PC-3 (cell line): Measurements from ENCODE around the gene METTL17. TPM values are rescaled to one million over a fixed set of nuclear protein-coding genes. Genes with fewer than 3 reads are reported as not detected.
"Not testable (repeated sequence)": the region's sequence is repeated elsewhere in the genome, so short reads cannot be mapped to it uniquely, and the experiment has no call there.

Source experiments
- ATAC-seq: fragments of 200-7000 bp; cut with Tn5 transposase; 2 replicates; pipeline ENCODE4 v1.9.1; 2020; ENCODE audit warnings: mild to moderate bottlenecking, moderate library complexity
- BruUV-seq: library from RNA; stranded (reverse); fragments of 400-500 nt; replicated peaks from 2 replicates; lab custom pipeline; 2021; lab: Mats Ljungman, UMichigan
- CTCF ChIA-PET: fragments of 300-600 bp; sonication (Branson Sonifier 250); formaldehyde crosslinking; loops from one replicate; lab custom pipeline; 2022; ENCODE audit warnings: antibody characterized with exemption; lab: Charles Lee
- POLR2A ChIA-PET: fragments of 300-600 bp; sonication (Branson Sonifier 250); formaldehyde crosslinking; loops from one replicate; lab custom pipeline; 2022; ENCODE audit warnings: antibody characterized with exemption; ENCODE audit not compliant: unreplicated experiment; lab: Charles Lee
- DNase-seq: peaks from one replicate; pipeline ENCODE4 v3.0.0-alpha.2; 2015
- H2AFZ ChIP-seq: fragments of 300-600 bp; sonication (generic); 2 replicates; pipeline ENCODE4 v1.6.0; 2016; ENCODE audit warnings: antibody characterized with exemption, low read length
- H3F3A ChIP-seq: fragments of 300-600 bp; sonication (generic); one replicate; pipeline ENCODE4 v1.6.0; 2017; ENCODE audit warnings: antibody characterized with exemption, low read length, control low read depth, mild to moderate bottlenecking; ENCODE audit not compliant: unreplicated experiment
- H3K27ac ChIP-seq: fragments of 300-600 bp; sonication (generic); 2 replicates; pipeline ENCODE4 v1.5.1; 2016; ENCODE audit warnings: mild to moderate bottlenecking, low read length
- H3K27me3 ChIP-seq: fragments of 300-600 bp; sonication (generic); 2 replicates; pipeline ENCODE4 v1.6.1; 2016; ENCODE audit warnings: low read length, mixed read lengths
- H3K36me3 ChIP-seq: fragments of 300-600 bp; sonication (generic); 2 replicates; pipeline ENCODE4 v1.6.1; 2016; ENCODE audit warnings: low read depth, mixed run types, low read length, mixed read lengths
- H3K4me1 ChIP-seq: fragments of 300-600 bp; sonication (generic); 2 replicates; pipeline ENCODE4 v1.5.1; 2016; ENCODE audit warnings: low read length; ENCODE audit not compliant: insufficient read depth
- H3K4me2 ChIP-seq: fragments of 300-600 bp; sonication (generic); 2 replicates; pipeline ENCODE4 v1.6.0; 2016; ENCODE audit warnings: low read length
- H3K4me3 ChIP-seq: fragments of 300-600 bp; sonication (generic); 2 replicates; pipeline ENCODE4 v1.5.1; 2016; ENCODE audit warnings: mild to moderate bottlenecking, low read length, mixed read lengths
- H3K79me2 ChIP-seq: fragments of 300-600 bp; sonication (generic); 2 replicates; pipeline ENCODE4 v1.6.1; 2017; ENCODE audit warnings: low read length, mixed read lengths
- H3K9ac ChIP-seq: fragments of 300-600 bp; sonication (generic); 2 replicates; pipeline ENCODE4 v1.6.0; 2016; ENCODE audit warnings: mild to moderate bottlenecking, low read length
- H3K9me2 ChIP-seq: fragments of 300-600 bp; sonication (generic); replicated peaks from 2 replicates; pipeline ENCODE4 v1.6.1; 2016; ENCODE audit warnings: mixed run types, low read length, mixed read lengths
- H3K9me3 ChIP-seq: fragments of 300-600 bp; sonication (generic); 2 replicates; pipeline ENCODE4 v1.6.1; 2016; ENCODE audit warnings: low read length, mixed read lengths
- H4K20me1 ChIP-seq: fragments of 300-600 bp; sonication (generic); 2 replicates; pipeline ENCODE4 v1.6.1; 2016; ENCODE audit warnings: low read length, mixed read lengths
- EZH2 ChIP-seq: fragments of 300-600 bp; sonication (generic); IDR thresholded peaks from one replicate; pipeline ENCODE4 v1.6.1; 2017; ENCODE audit warnings: antibody characterized with exemption, mild to moderate bottlenecking, low read length; ENCODE audit not compliant: unreplicated experiment
- EZH2phosphoT487 ChIP-seq: fragments of 300-600 bp; sonication (generic); IDR thresholded peaks from 2 replicates; pipeline ENCODE4 v1.6.1; 2018; ENCODE audit warnings: mild to moderate bottlenecking, antibody characterized with exemption, low read length, borderline replicate concordance
- intact Hi-C: fragments of 100-400 bp; cut with micrococcal nuclease; formaldehyde crosslinking; loops from 2 replicates; pipeline ENCODE4 v1.9.0; 2023
- total RNA-seq: library from RNA; depleted of rRNA; stranded (reverse); fragments of >200 nt; gene quantifications from 2 replicates; pipeline ENCODE4 v1.2.3, GENCODE V29; 2014
- TF ChIP-seq, protein P1 (sequence below): fragments of 300-600 bp; sonication (generic); conservative IDR thresholded peaks from 2 replicates; pipeline ENCODE4 v1.5.1; 2017; ENCODE audit warnings: antibody characterized with exemption, low read depth, mild to moderate bottlenecking, low read length

The METTL17 gene
- total RNA-seq, 1 experiment from 2014 or later, result 99.0 TPM

DNA sequence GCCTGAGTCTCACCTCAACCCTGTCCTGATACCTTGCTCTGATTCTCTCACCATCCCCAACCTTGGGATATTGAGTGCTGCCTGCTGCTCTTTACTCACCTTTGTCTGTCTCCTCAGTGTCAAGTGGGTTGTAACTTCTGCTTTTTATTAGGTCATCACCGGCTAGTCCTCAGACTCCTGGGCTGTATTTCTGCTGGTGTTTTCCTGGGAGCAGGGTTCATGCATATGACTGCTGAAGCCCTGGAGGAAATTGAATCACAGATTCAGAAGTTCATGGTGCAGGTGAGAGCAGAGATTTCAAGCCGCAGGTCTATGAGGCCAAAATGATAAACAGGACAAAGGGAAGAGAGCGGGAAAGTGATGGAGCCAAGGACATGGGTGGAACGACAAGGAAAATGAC, 9.8 kb downstream of the METTL17 start:
- Histone ChIP-seq H3K4me1 (no peaks in the 10 kb centered on the region; the same call in 1 of the 2 replicates), H3K79me2 (no peaks in the 10 kb centered on the region), H3K4me2 (no peak overlapping the region), H3K9me2 (no peaks in the 10 kb centered on the region), H3K9ac (no peak overlapping the region), H3K36me3 (peaks cover 20% of the 10 kb centered on the region), H2AFZ (no peak overlapping the region), H3F3A (no peaks in the 10 kb centered on the region), H3K4me3 (no peak overlapping the region), H4K20me1 (no peaks in the 10 kb centered on the region), H3K27me3 (no peaks in the 10 kb centered on the region), H3K27ac (no peak overlapping the region), H3K9me3 (no peaks in the 10 kb centered on the region)
- BruUV-seq, result no TSS peak
- ATAC-seq (no peak), DNase-seq (no peak)
- no peak for TF ChIP-seq EZH2
- POLR2A ChIA-PET, result no interaction called here
- intact Hi-C loops, result no loop called here
- CTCF ChIA-PET, result no interaction called here

DNA sequence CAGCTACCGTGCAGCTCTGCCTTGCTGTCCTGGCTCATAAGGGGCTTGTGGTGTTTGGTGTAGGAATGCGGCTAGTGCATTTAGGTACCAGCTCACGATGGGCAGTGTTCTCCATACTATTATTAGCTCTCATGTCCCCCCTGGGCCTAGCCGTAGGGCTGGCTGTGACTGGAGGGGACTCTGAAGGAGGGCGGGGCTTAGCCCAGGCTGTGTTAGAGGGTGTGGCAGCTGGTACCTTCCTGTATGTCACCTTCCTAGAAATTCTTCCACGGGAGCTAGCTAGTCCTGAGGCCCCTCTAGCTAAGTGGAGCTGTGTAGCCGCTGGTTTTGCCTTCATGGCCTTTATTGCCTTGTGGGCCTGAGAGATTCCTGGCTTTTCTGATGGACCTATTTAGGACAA, 11.4 kb downstream of the METTL17 start:
- H3K4me2 ChIP-seq, result no peak overlapping the region
- no peaks in the 10 kb centered on the region for H3K27me3 ChIP-seq
- CTCF ChIA-PET, result interaction anchor here (1.3 kb wide), 1 partner anchor 30 kb away, joined by 7 read pairs; no protein-coding TSS in a partner anchor
- DNase-seq (no peak), ATAC-seq (no peak)
- no peaks in the 10 kb centered on the region for H3K79me2 ChIP-seq
- no peak for TF ChIP-seq EZH2phosphoT487
- no TSS peak for BruUV-seq
- H3K9ac ChIP-seq, result no peak overlapping the region
- H3K4me3 ChIP-seq, result no peak overlapping the region
- H4K20me1 ChIP-seq, result no peaks in the 10 kb centered on the region
- no peaks in the 10 kb centered on the region for H3F3A ChIP-seq
- H3K36me3 ChIP-seq, result peaks cover 5% of the 10 kb centered on the region
- H2AFZ ChIP-seq, result no peak overlapping the region
- H3K9me3 ChIP-seq, result no peaks in the 10 kb centered on the region
- intact Hi-C loops, result no loop called here
- H3K4me1 ChIP-seq, result no peaks in the 10 kb centered on the region; the same call in 1 of the 2 replicates
- H3K9me2 ChIP-seq, result no peaks in the 10 kb centered on the region
- no peak overlapping the region for H3K27ac ChIP-seq
- POLR2A ChIA-PET, result no interaction called here

DNA sequence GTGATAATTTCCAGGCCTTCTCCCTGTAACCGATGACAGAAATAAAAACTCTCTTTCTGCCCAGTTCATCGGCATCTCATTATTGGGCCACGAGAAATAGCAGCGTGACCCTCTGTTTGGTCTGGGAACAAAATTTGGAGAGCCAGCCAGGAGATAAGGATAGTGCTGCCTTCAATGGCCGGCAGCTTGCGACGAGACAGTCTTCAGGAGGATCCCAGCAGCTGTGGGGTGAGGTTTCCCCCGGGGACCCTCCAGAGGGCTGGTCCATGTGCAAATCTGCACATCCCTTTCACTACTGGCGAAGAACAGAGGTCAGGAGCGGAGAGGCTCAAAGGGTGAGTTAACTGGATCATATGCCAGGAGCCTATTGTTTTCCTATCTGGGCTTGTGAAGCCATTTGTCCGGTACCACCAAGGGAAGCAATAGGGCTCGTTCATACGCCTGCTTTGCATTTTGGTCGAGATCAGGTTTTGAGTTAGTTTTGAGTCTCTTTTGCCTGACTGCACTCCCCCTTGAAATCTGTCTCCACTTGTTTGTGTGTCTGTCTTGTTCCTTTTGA, 14.1 kb downstream of the METTL17 start:
- H3K9me3 ChIP-seq, result no peaks in the 10 kb centered on the region
- H4K20me1 ChIP-seq, result no peaks in the 10 kb centered on the region
- no peak overlapping the region for H3K27ac ChIP-seq
- H3K9me2 ChIP-seq, result no peaks in the 10 kb centered on the region
- no peaks in the 10 kb centered on the region for H3K79me2 ChIP-seq
- no peak for TF ChIP-seq EZH2phosphoT487
- TF ChIP-seq, protein P1, sequence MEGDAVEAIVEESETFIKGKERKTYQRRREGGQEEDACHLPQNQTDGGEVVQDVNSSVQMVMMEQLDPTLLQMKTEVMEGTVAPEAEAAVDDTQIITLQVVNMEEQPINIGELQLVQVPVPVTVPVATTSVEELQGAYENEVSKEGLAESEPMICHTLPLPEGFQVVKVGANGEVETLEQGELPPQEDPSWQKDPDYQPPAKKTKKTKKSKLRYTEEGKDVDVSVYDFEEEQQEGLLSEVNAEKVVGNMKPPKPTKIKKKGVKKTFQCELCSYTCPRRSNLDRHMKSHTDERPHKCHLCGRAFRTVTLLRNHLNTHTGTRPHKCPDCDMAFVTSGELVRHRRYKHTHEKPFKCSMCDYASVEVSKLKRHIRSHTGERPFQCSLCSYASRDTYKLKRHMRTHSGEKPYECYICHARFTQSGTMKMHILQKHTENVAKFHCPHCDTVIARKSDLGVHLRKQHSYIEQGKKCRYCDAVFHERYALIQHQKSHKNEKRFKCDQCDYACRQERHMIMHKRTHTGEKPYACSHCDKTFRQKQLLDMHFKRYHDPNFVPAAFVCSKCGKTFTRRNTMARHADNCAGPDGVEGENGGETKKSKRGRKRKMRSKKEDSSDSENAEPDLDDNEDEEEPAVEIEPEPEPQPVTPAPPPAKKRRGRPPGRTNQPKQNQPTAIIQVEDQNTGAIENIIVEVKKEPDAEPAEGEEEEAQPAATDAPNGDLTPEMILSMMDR, result no peak
- no peak for TF ChIP-seq EZH2
- H2AFZ ChIP-seq, result no peak overlapping the region
- H3K27me3 ChIP-seq, result no peaks in the 10 kb centered on the region
- H3F3A ChIP-seq, result no peaks in the 10 kb centered on the region
- no peaks in the 10 kb centered on the region for H3K4me1 ChIP-seq
- no peak overlapping the region for H3K9ac ChIP-seq
- no peak for DNase-seq
- H3K36me3 ChIP-seq, result no peaks in the 10 kb centered on the region
- H3K4me2 ChIP-seq, result no peak overlapping the region
- BruUV-seq, result no TSS peak
- no peak overlapping the region for H3K4me3 ChIP-seq
- CTCF ChIA-PET, result interaction anchor here (0.5 kb wide), 1 partner anchor 8 kb away, joined by 5 read pairs; no protein-coding TSS in a partner anchor
- ATAC-seq, result no peak
- POLR2A ChIA-PET, result no interaction called here
- intact Hi-C loops, result no loop called here

DNA sequence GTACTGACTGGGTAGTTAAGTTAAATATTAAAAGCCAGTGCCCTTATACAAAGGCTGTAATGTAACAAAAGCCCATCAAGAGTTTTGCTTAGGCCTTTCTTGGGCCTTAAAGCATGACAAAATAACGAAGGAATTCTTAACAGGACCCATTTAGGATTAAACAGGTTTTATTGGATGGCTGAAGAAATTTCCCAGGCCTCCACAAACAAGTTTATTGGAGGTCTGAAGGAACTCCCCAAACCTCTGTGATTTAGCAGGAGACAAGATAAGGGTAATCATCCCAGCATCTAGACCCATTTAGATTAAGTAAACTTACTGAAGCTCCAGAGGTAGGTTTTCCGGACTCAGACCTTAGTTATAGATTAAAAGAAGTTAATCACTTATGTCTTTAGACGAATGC, 19.9 kb downstream of the METTL17 start:
- H3K9me3 ChIP-seq, H3K4me1 ChIP-seq, intact Hi-C loops, BruUV-seq, H3K9ac ChIP-seq, H3K27ac ChIP-seq, H3K4me2 ChIP-seq, H3F3A ChIP-seq, DNase-seq, H3K79me2 ChIP-seq, ATAC-seq, H3K36me3 ChIP-seq, H3K9me2 ChIP-seq, H2AFZ ChIP-seq, POLR2A ChIA-PET, H4K20me1 ChIP-seq, H3K4me3 ChIP-seq: not testable (repeated sequence)
- CTCF ChIA-PET, result interaction anchor here (0.6 kb wide), 1 partner anchor 35 kb away, joined by 4 read pairs; no protein-coding TSS in a partner anchor
- peaks cover 24% of the 10 kb centered on the region for H3K27me3 ChIP-seq
